Ectodermal cell (in vitro differentiated cells): ENCODE results near the gene NUAK2.
A peak's percentile ranks its signal among the peaks of the same experiment; 100 is the strongest.

Source experiments
- H3K27ac ChIP-seq: 2 replicates; pipeline ENCODE4 v1.7.0; 2013; ENCODE audit warnings: mild to moderate bottlenecking, low read depth, low read length; ENCODE audit not compliant: insufficient read depth, poor library complexity, severe bottlenecking
- H3K27me3 ChIP-seq: 2 replicates; pipeline ENCODE4 v1.7.0; 2013; ENCODE audit warnings: mild to moderate bottlenecking, low read length; ENCODE audit not compliant: insufficient read depth, control insufficient read depth, poor library complexity, severe bottlenecking
- H3K36me3 ChIP-seq: one replicate; pipeline ENCODE4 v1.7.0; 2013; ENCODE audit warnings: low read length; ENCODE audit not compliant: control insufficient read depth, insufficient read depth
- H3K4me1 ChIP-seq: one replicate; pipeline ENCODE4 v1.7.0; 2013; ENCODE audit warnings: low read length; ENCODE audit not compliant: control insufficient read depth, insufficient read depth
- H3K4me3 ChIP-seq: 2 replicates; pipeline ENCODE4 v1.7.0; 2013; ENCODE audit warnings: low read depth, low read length, control low read depth; ENCODE audit not compliant: insufficient read depth
- H3K9me3 ChIP-seq: 2 replicates; pipeline ENCODE4 v1.7.0; 2013; ENCODE audit warnings: mild to moderate bottlenecking, low read length, moderate library complexity; ENCODE audit not compliant: control insufficient read depth
- WGBS, 2 experiments: methylation state at CpG; one replicate each; pipeline ENCODE4 v1.1.7; 2013; ENCODE audit warnings: missing lambda C conversion rate in 2 of 2; 5-methylcytosine and 5-hydroxymethylcytosine counted together

The NUAK2 gene

DNA sequence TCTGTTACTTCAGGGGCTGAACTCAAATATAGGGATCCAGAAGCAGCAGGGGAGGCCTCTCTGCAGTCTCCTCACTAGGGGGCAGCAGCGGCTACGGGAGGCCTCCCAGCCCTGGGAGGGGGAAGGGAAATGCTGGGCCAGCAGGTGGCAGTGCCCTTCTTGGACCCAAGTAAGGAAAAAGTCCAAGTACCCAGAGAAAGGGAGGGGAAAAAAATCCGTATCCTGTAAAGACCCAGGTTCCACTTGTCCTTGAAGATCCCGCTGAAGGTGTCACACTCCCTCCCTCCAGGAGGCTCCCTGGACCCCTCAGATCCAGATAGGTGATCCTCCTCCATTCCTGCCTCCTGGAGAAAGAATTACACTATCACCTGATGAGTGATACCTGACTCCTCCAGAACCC, 14.1 kb upstream of the NUAK2 start:
- 14 to 21% methylated on average over 4 of the region's 4 CpGs for WGBS, 2 experiments
- Histone ChIP-seq H3K4me1 (peaks cover 19% of the 10 kb centered on the region), H3K27me3 (no peaks in the 10 kb centered on the region)

GRCh38 chr1:205332015-205332791, 10.7 kb upstream of the NUAK2 start:
- 94 to 96% methylated on average over 11 of the region's 11 CpGs for WGBS, 2 experiments
- H3K4me1 ChIP-seq = peaks cover 20% of the 10 kb centered on the region
- no peaks in the 10 kb centered on the region for H3K27me3 ChIP-seq
- H3K9me3 ChIP-seq = no peaks in the 10 kb centered on the region
- no peak overlapping the region for H3K4me3 ChIP-seq
- H3K27ac ChIP-seq = no peak overlapping the region
- H3K36me3 ChIP-seq = no peaks in the 10 kb centered on the region

More for the DNA sequence above, 14.1 kb upstream of the NUAK2 start:
- no peak overlapping the region for H3K4me3 ChIP-seq
- H3K9me3 ChIP-seq = no peaks in the 10 kb centered on the region
- H3K27ac ChIP-seq = no peak overlapping the region
- H3K36me3 ChIP-seq = no peaks in the 10 kb centered on the region

DNA sequence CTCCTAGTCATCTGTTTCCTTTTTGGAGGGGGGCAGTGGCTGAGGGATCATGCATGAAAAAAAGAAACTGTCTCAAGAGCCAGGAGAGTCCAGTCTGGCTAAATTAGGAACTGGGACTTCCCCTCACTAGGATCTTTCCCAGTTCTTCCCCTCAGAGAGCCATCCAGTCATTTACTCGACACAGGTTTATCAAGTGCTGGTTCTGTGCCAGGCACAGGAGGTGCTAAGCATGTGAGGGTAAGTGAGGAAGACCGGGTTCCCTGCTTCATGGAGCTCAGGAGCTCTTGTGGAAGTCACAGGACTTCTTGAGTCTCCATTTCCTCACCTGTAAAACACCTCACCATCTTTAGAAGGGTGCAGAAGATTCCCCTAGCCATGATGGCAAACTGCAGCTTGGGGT, 8.6 kb upstream of the NUAK2 start:
- Histone ChIP-seq H3K9me3 (no peaks in the 10 kb centered on the region), H3K4me1 (peaks cover 23% of the 10 kb centered on the region), H3K27ac (no peak overlapping the region), H3K36me3 (no peaks in the 10 kb centered on the region), H3K27me3 (no peaks in the 10 kb centered on the region), H3K4me3 (no peak overlapping the region)
- WGBS, 2 experiments = 87 to 93% methylated on average over 2 of the region's 2 CpGs

GRCh38 chr1:205329719-205330118, 8.2 kb upstream of the NUAK2 start:
- no peaks in the 10 kb centered on the region for H3K9me3 ChIP-seq
- WGBS, 2 experiments = 94% methylated on average over 5 of the region's 5 CpGs
- no peak overlapping the region for H3K27ac ChIP-seq
- H3K36me3 ChIP-seq = no peaks in the 10 kb centered on the region
- H3K4me3 ChIP-seq = no peak overlapping the region
- H3K27me3 ChIP-seq = no peaks in the 10 kb centered on the region
- peaks cover 27% of the 10 kb centered on the region for H3K4me1 ChIP-seq

GRCh38 chr1:205328476-205328875, 6.9 kb upstream of the NUAK2 start:
- Histone ChIP-seq H3K4me1 (peaks cover 31% of the 10 kb centered on the region), H3K36me3 (no peaks in the 10 kb centered on the region), H3K27ac (no peak overlapping the region), H3K9me3 (no peaks in the 10 kb centered on the region), H3K4me3 (no peak overlapping the region), H3K27me3 (no peaks in the 10 kb centered on the region)
- 70 to 79% methylated on average over 4 of the region's 4 CpGs for WGBS, 2 experiments

DNA sequence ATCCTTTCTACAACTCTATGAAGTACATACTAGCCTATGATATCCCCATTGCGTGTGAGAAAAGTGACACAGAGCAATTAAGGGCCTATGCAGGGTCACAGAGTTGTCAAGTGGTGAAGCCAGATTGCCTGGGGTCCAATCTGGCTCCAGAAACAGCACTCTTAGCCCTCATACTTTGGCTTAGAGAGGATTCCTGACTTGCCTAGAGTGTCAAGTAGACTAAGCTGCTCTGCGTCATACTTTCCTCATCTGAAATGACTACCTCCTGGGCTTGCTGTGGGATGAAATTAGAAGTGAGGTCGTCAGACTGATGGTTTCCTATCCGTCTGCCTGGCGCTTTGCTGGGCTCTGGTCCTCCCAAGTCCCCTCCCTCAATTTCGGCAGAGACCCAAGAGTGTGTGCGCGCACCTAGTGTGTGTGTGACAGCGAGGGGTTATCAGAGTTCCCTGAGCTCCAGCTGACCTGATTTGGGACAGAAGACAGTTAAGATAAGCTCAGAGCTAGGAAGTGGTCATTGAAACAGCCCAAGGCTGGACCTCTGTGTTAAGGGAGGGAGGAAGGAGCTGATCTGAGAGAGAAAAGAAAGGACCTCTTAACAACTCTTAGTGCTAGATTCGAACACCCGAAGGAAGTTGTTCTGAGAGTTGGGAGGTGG, 5.4 kb upstream of the NUAK2 start:
- Histone ChIP-seq H3K27ac (no peak overlapping the region), H3K4me1 (peaks cover 29% of the 10 kb centered on the region), H3K4me3 (no peak overlapping the region), H3K9me3 (no peaks in the 10 kb centered on the region), H3K27me3 (no peaks in the 10 kb centered on the region), H3K36me3 (no peaks in the 10 kb centered on the region)
- 95% methylated on average over 11 of the region's 11 CpGs for WGBS, 2 experiments

GRCh38 chr1:205325334-205325884, 3.9 kb upstream of the NUAK2 start:
- Histone ChIP-seq H3K36me3 (no peaks in the 10 kb centered on the region), H3K4me3 (no peak overlapping the region), H3K9me3 (no peaks in the 10 kb centered on the region), H3K4me1 (peaks cover 22% of the 10 kb centered on the region), H3K27ac (peak overlapping the region; percentile 51), H3K27me3 (no peaks in the 10 kb centered on the region)
- 50 to 57% methylated on average over 5 to 6 of the region's 6 CpGs for WGBS, 2 experiments

GRCh38 chr1:205324781-205325180, 3.2 kb upstream of the NUAK2 start:
- no peaks in the 10 kb centered on the region for H3K36me3 ChIP-seq
- no peak overlapping the region for H3K4me3 ChIP-seq
- H3K27me3 ChIP-seq = no peaks in the 10 kb centered on the region
- peak overlapping the region; percentile 51 for H3K27ac ChIP-seq
- H3K4me1 ChIP-seq = peaks cover 22% of the 10 kb centered on the region
- H3K9me3 ChIP-seq = no peaks in the 10 kb centered on the region
- 59 to 69% methylated on average over 5 to 6 of the region's 6 CpGs for WGBS, 2 experiments

DNA sequence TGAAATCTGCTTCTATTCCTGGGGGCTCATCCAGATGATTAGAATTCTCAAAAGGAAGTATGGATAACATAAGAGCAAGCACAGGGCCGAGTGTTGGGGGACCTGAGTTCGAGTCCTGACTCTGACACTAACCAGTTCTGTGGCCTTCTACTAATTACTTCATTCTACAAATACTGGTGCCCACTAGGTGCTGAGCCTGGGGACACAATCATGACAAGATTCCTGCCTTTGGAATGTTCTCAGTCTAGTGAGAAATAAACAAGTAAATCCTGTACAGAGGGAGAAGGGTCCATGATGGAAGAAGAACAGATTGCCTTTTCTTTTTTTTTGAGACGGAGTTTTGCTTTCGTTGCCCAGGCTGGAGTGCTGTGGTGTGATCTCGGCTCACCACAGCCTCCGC, 2.2 kb upstream of the NUAK2 start:
- Histone ChIP-seq H3K27me3 (no peaks in the 10 kb centered on the region), H3K4me3 (no peak overlapping the region), H3K9me3 (no peaks in the 10 kb centered on the region), H3K27ac (no peak overlapping the region), H3K4me1 (peaks cover 16% of the 10 kb centered on the region), H3K36me3 (no peaks in the 10 kb centered on the region)
- WGBS, 2 experiments = 95 to 97% methylated on average over 6 of the region's 6 CpGs

GRCh38 chr1:205321959-205322283, 376 bp upstream of the NUAK2 start:
- no peak overlapping the region for H3K27ac ChIP-seq
- no peaks in the 10 kb centered on the region for H3K36me3 ChIP-seq
- 34 to 35% methylated on average over 5 of the region's 5 CpGs for WGBS, 2 experiments
- H3K27me3 ChIP-seq = no peaks in the 10 kb centered on the region
- peaks cover 30% of the 10 kb centered on the region for H3K4me1 ChIP-seq
- H3K4me3 ChIP-seq = no peak overlapping the region
- no peaks in the 10 kb centered on the region for H3K9me3 ChIP-seq
